ENCODE results near the gene MPV17. TPM values are rescaled to one million over a fixed set of nuclear protein-coding genes. Genes with fewer than 3 reads are reported as not detected.
A peak's percentile ranks its signal among the peaks of the same experiment; 100 is the strongest.

Gene MPV17
- total RNA-seq, 3 donors from 2014 or later = 72.8 to 95.1 (median 79.4) TPM

DNA sequence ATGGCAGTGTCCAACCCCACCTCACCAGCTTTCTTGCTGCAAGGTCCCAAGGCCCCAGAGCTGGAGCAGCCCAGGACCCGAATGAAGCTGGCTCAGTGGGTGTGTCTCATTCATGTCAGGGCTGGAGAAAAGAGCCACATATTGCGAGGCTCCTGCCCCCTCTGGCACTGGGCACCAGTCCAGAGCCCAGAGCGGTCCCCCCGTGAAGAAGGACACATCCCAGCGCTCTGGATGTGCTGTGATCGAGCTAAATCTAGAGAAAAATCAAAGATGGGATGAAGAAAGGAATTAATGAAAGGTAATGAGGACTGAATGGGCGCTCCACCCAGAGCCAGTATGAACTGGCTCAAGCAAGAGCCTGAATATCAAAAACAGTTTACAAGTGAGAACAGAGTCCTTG, 13.3 kb upstream of the MPV17 start:
- DNase-seq (ENCODE audit: low spot score in 2 of 2) = no peak
- intact Hi-C loops (cut with DNase I; ENCODE audit: low total_unique reads) = no loop called here
- no peak overlapping the region for H3K4me3 ChIP-seq
- no peaks in the 10 kb centered on the region for H3K9me3 ChIP-seq
- no peaks in the 10 kb centered on the region for H3K27me3 ChIP-seq
- H3K27ac ChIP-seq = no peak overlapping the region
- H3K4me1 ChIP-seq = no peaks in the 10 kb centered on the region
- TF ChIP-seq POLR2A (IDR thresholded peaks at IDR 0.05) (no peak), POLR2AphosphoS5 (IDR thresholded peaks at IDR 0.05) (no peak)
- TF ChIP-seq, protein P1, sequence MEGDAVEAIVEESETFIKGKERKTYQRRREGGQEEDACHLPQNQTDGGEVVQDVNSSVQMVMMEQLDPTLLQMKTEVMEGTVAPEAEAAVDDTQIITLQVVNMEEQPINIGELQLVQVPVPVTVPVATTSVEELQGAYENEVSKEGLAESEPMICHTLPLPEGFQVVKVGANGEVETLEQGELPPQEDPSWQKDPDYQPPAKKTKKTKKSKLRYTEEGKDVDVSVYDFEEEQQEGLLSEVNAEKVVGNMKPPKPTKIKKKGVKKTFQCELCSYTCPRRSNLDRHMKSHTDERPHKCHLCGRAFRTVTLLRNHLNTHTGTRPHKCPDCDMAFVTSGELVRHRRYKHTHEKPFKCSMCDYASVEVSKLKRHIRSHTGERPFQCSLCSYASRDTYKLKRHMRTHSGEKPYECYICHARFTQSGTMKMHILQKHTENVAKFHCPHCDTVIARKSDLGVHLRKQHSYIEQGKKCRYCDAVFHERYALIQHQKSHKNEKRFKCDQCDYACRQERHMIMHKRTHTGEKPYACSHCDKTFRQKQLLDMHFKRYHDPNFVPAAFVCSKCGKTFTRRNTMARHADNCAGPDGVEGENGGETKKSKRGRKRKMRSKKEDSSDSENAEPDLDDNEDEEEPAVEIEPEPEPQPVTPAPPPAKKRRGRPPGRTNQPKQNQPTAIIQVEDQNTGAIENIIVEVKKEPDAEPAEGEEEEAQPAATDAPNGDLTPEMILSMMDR (IDR thresholded peaks at IDR 0.05) = no peak
- peaks cover 25% of the 10 kb centered on the region for H3K36me3 ChIP-seq

DNA sequence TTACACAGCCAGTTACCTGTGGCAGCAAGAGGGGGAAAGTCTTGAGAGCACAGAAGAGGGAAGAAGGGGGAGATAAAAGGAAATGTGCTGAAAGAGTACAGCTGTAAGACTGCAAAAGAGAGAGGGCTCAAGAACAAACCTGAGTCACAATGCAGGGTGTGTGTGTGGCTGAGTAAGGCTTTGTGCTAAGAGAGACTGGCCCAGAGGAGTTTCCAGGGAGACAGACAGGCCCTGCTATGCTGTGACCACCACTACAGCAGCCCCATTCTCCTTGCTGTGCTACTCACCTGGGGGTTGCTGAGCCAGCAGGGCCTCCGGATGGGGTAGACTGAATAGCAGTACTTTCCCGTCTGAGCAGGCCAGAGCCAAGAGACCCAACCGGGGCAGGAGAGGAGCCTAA, 12.4 kb upstream of the MPV17 start:
- no peak overlapping the region for H3K27ac ChIP-seq
- no peaks in the 10 kb centered on the region for H3K9me3 ChIP-seq
- TF ChIP-seq POLR2A (IDR thresholded peaks at IDR 0.05) (no peak), POLR2AphosphoS5 (IDR thresholded peaks at IDR 0.05) (no peak)
- TF ChIP-seq, protein P1 (IDR thresholded peaks at IDR 0.05) = no peak
- no peak for DNase-seq (ENCODE audit: low spot score in 2 of 2)
- no peaks in the 10 kb centered on the region for H3K4me1 ChIP-seq
- H3K36me3 ChIP-seq = peaks cover 25% of the 10 kb centered on the region
- H3K27me3 ChIP-seq = no peaks in the 10 kb centered on the region
- no peak overlapping the region for H3K4me3 ChIP-seq
- intact Hi-C loops (cut with DNase I; ENCODE audit: low total_unique reads) = no loop called here

DNA sequence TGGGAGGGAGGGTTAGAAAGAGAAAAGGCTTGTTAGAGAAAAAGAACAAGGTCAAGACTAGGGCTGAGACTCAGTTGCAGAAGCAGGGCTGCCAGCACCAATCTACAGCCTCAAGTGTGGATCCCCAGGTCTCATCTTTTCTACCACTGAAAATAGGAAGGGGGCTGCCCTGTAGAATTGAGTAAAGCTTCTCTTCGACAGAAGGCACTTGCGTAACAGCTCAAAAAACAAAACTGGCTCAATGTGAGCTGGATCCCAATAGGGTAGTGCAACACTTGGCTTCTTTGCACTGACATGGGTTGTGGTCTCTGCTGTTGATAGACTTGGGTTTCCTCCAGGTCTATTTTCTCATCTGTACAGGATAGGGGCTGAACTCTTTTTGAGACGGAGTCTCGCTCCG, 1.8 kb upstream of the MPV17 start:
- H3K9me3 ChIP-seq = no peaks in the 10 kb centered on the region
- H3K27ac ChIP-seq = no peak overlapping the region
- TF ChIP-seq, protein P1 (IDR thresholded peaks at IDR 0.05) = no peak
- TF ChIP-seq POLR2AphosphoS5 (IDR thresholded peaks at IDR 0.05) = no peak
- TF ChIP-seq POLR2A (IDR thresholded peaks at IDR 0.05) = no peak
- intact Hi-C loops (cut with DNase I; ENCODE audit: low total_unique reads) = loop anchor here (5.0 kb wide), 1 partner anchor 773 kb away; no protein-coding TSS in a partner anchor
- H3K4me1 ChIP-seq = peaks cover 0 to 18% of the 10 kb centered on the region in 2 donors
- no peak overlapping the region for H3K4me3 ChIP-seq
- H3K36me3 ChIP-seq = peaks cover 9% of the 10 kb centered on the region
- no peaks in the 10 kb centered on the region for H3K27me3 ChIP-seq
- DNase-seq (ENCODE audit: low spot score in 2 of 2) = no peak

DNA sequence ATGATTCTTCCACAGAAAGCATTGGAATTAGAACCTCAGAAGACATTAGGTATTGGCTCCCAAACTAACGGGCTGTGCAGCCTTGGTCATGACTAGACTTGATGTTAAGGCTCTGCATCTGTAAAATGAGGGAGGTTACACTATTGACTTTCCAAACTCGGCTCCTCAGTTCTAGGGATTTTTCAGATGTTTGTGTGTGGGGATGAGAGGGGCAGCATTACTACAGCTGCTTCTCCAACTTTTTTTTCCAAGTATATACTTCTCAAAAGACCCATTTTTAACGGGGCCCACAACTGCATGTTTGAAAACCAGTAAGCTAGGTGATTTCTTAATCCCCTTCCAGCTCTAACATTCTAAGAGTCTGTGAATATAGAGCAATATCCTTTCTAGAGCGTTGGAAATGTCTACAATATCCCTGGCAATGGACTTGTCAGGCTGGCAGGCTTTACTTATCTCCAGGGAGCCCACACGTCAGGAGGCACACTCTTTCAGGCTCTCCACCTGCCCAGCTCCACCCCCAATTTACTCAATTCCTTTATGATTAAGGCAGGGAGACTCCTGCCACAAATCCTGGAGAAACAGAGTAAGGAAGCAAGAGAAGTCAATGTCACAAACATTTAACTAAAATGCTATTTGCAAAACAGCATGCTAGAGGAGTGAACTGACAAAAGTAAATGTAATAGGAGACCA, 844 bp upstream of the MPV17 start:
- no peak for DNase-seq (ENCODE audit: low spot score in 2 of 2)
- intact Hi-C loops (cut with DNase I; ENCODE audit: low total_unique reads) = loop anchor here (5.0 kb wide), 1 partner anchor 774 kb away; no protein-coding TSS in a partner anchor
- peak overlapping the region; percentile 76 to 86 (median 81) for H3K4me3 ChIP-seq
- H3K36me3 ChIP-seq = peaks cover 8% of the 10 kb centered on the region
- H3K9me3 ChIP-seq = no peaks in the 10 kb centered on the region
- TF ChIP-seq POLR2AphosphoS5 (IDR thresholded peaks at IDR 0.05) = no peak
- TF ChIP-seq, protein P1 (IDR thresholded peaks at IDR 0.05) = no peak
- TF ChIP-seq POLR2A (IDR thresholded peaks at IDR 0.05) = no peak
- no peaks in the 10 kb centered on the region for H3K27me3 ChIP-seq
- H3K4me1 ChIP-seq = peaks cover 0 to 18% of the 10 kb centered on the region in 2 donors
- peak overlapping the region; percentile 99 for H3K27ac ChIP-seq

DNA sequence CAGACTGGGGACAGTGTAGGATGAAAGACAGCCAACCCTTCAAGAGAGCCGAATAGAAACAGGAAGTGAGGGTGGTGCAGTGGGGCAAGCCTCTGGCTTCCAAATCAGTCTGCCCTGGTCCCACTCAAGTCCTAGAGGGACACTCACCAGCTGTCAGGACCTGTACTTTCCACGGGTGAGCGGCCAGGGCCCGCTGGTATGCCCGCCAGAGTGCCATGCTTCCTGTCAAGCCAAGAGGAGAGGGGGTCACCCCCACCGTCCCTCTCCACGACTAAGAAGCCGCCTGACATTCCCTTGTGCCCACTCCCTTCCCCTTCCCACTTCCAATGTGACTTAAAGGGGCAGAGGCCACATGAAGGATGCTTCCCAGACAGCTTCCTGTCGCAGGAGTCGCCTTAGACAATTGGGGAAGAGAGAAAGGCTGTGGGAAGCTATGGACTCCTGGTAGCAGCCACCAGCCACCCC, 564 bp downstream of the MPV17 start:
- TF ChIP-seq POLR2A (IDR thresholded peaks at IDR 0.05) = no peak
- no peak for TF ChIP-seq POLR2AphosphoS5 (IDR thresholded peaks at IDR 0.05)
- TF ChIP-seq, protein P1 (IDR thresholded peaks at IDR 0.05) = no peak
- H3K36me3 ChIP-seq = no peaks in the 10 kb centered on the region
- intact Hi-C loops (cut with DNase I; ENCODE audit: low total_unique reads) = loop anchor here (5.0 kb wide), 1 partner anchor 775 kb away; no protein-coding TSS in a partner anchor
- H3K27me3 ChIP-seq = no peaks in the 10 kb centered on the region
- DNase-seq (ENCODE audit: low spot score in 2 of 2) = no peak
- no peaks in the 10 kb centered on the region for H3K9me3 ChIP-seq
- H3K4me1 ChIP-seq = peaks cover 0 to 18% of the 10 kb centered on the region in 2 donors
- H3K27ac ChIP-seq = peak overlapping the region; percentile 99
- H3K4me3 ChIP-seq = peak overlapping the region; percentile 76 to 86 (median 81)

Measured in breast epithelium (tissue), 4 donors.